Globus pallidus (tissue), 1 donor: ENCODE data around the gene C4BPA.

Source experiments
- DNase-seq: peaks from one replicate; pipeline ENCODE4 v3.0.0-alpha.2; 2015; ENCODE audit warnings: low spot score

The C4BPA gene

GRCh38 chr1:207191061-207191460 is 87.0 kb downstream of the C4BPA start:
- no peak for DNase-seq

DNA sequence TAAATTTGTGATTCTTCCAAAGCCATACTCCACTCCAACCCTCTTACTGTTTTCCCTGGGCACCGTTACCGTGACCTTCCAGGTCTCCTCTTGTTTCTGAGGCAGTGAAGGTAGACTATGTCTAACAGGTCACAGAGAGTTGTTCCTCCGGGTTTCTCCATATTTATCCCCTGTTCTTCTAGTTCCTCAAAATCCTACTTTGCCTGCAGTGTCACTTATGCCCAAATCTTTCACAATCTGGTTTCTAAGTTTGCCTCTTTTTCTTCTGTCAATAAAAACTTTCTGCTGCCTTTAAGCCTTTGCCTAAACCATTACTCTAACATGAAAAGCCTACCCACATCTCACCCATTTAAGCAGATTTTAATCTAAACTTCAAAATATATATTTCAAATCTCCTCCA is 87.7 kb downstream of the C4BPA start:
- no peak for DNase-seq

DNA sequence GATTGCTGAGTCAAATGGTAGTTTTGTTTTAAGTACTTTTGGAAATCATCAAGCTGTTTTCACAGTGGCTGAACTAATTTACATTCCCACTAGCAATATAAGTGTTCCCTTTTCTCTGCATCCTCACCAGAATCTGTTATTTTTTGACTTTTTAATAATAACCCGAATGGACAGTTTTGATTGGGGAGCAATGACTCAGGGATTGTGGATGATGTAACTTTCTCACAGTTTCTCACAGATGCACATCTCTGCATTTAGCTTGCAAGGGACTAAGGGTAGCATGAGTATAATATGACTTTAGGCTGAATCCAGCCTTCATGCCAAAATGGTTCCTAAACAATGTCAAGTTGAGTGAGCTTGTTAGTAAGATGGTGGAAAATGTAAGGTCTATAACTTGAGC is 90.2 kb downstream of the C4BPA start:
- DNase-seq, result no peak
